WTC11 (cell line): ENCODE data around the gene YPEL4. TPM values are rescaled to one million over a fixed set of nuclear protein-coding genes. Genes with fewer than 3 reads are reported as not detected.

ENCODE experiments used
- ATAC-seq: fragments of 200-7000 bp; cut with Tn5 transposase; 2 replicates; pipeline ENCODE4 v1.10.0; 2021; ENCODE audit warnings: mild to moderate bottlenecking, moderate library complexity
- CTCF ChIA-PET: fragments of 300-600 bp; sonication (Branson Sonifier 250); formaldehyde crosslinking; loops from one replicate; lab custom pipeline; 2021; ENCODE audit warnings: antibody characterized with exemption; lab: Charles Lee
- POLR2A ChIA-PET: fragments of 350-600 bp; sonication (Branson Sonifier 250); formaldehyde crosslinking; loops from one replicate; lab custom pipeline; 2021; ENCODE audit warnings: antibody characterized with exemption; lab: Charles Lee
- DNase-seq: peaks from one replicate; pipeline ENCODE4 v3.0.0; 2021; ENCODE audit warnings: low spot score
- H3K27ac Mint-ChIP-seq: 2 replicates; pipeline ENCODE4 v1.8.0; 2021; ENCODE audit warnings: mixed read lengths
- H3K27me3 Mint-ChIP-seq: 2 replicates; pipeline ENCODE4 v1.8.0; 2021; ENCODE audit warnings: low read depth, mild to moderate bottlenecking, moderate library complexity, mixed read lengths
- H3K36me3 Mint-ChIP-seq: 2 replicates; pipeline ENCODE4 v1.8.0; 2021; ENCODE audit warnings: mixed read lengths
- H3K4me1 Mint-ChIP-seq: 2 replicates; pipeline ENCODE4 v1.8.0; 2022; ENCODE audit warnings: mixed read lengths
- H3K4me3 Mint-ChIP-seq: 2 replicates; pipeline ENCODE4 v1.8.0; 2021; ENCODE audit warnings: mild to moderate bottlenecking, moderate library complexity, mixed read lengths
- H3K9me3 Mint-ChIP-seq: 2 replicates; pipeline ENCODE4 v1.8.0; 2021; ENCODE audit warnings: mixed read lengths
- CREM ChIP-seq: sonication (generic); formaldehyde crosslinking; IDR thresholded peaks from 2 replicates; pipeline ENCODE4 v1.8.1; 2022; ENCODE audit warnings: mild to moderate bottlenecking, missing genetic modification reagents, moderate library complexity
- ESRRA ChIP-seq: sonication (generic); formaldehyde crosslinking; IDR thresholded peaks from 2 replicates; pipeline ENCODE4 v1.8.1; 2022; ENCODE audit warnings: mild to moderate bottlenecking, missing genetic modification reagents, borderline replicate concordance
- FOXJ3 ChIP-seq: sonication (generic); formaldehyde crosslinking; IDR thresholded peaks from 2 replicates; pipeline ENCODE4 v1.9.0; 2021; ENCODE audit warnings: missing genetic modification reagents, mild to moderate bottlenecking, borderline replicate concordance
- FOXK1 ChIP-seq: sonication (generic); formaldehyde crosslinking; IDR thresholded peaks from 2 replicates; pipeline ENCODE4 v1.8.0; 2022; ENCODE audit warnings: mild to moderate bottlenecking, moderate library complexity, missing genetic modification reagents
- MYBL2 ChIP-seq: sonication (generic); formaldehyde crosslinking; IDR thresholded peaks from 2 replicates; pipeline ENCODE4 v1.8.1; 2023; ENCODE audit warnings: mild to moderate bottlenecking, moderate library complexity, missing genetic modification reagents
- OVOL2 ChIP-seq: fragments of 250-450 bp; sonication (Bioruptor Pico); IDR thresholded peaks from 2 replicates; pipeline ENCODE4 v1.9.0; 2021; ENCODE audit warnings: mild to moderate bottlenecking, borderline replicate concordance
- RORB ChIP-seq: fragments of 250-450 bp; sonication (Bioruptor Pico); IDR thresholded peaks from 2 replicates; pipeline ENCODE4 v1.9.0; 2021; ENCODE audit warnings: mild to moderate bottlenecking
- ZNF232 ChIP-seq: sonication (generic); formaldehyde crosslinking; IDR thresholded peaks from 2 replicates; pipeline ENCODE4 v1.8.0; 2022; ENCODE audit warnings: mild to moderate bottlenecking, missing genetic modification reagents
- ZNF263 ChIP-seq: sonication (generic); formaldehyde crosslinking; IDR thresholded peaks from 2 replicates; pipeline ENCODE4 v1.8.1; 2022; ENCODE audit warnings: low read depth, mild to moderate bottlenecking, moderate library complexity, missing genetic modification reagents
- ZNF416 ChIP-seq: fragments of 250-450 bp; sonication (Bioruptor Pico); IDR thresholded peaks from 2 replicates; pipeline ENCODE4 v1.9.0; 2021; ENCODE audit warnings: mild to moderate bottlenecking, inconsistent platforms
- total RNA-seq: library from RNA; stranded (reverse); gene quantifications from 3 replicates; pipeline ENCODE4 v1.2.3, GENCODE V29; 2021
- TF ChIP-seq, protein P1 (sequence below): sonication (generic); formaldehyde crosslinking; IDR thresholded peaks from 2 replicates; pipeline ENCODE4 v1.8.1; 2022; ENCODE audit warnings: low read depth, mild to moderate bottlenecking, moderate library complexity, missing genetic modification reagents, borderline replicate concordance
- TF ChIP-seq, protein P2 (sequence below): sonication (generic); formaldehyde crosslinking; IDR thresholded peaks from 2 replicates; pipeline ENCODE4 v1.8.1; 2023; ENCODE audit warnings: mild to moderate bottlenecking, missing genetic modification reagents, borderline replicate concordance
- TF ChIP-seq, protein P3 (sequence below): fragments of 200-600 bp; IDR thresholded peaks from 2 replicates; pipeline ENCODE4 v1.8.0; 2022; ENCODE audit warnings: antibody characterized with exemption
- TF ChIP-seq, protein P4 (sequence below): sonication (generic); formaldehyde crosslinking; IDR thresholded peaks from 2 replicates; pipeline ENCODE4 v1.8.1; 2023; ENCODE audit warnings: mild to moderate bottlenecking, moderate library complexity, missing genetic modification reagents
- TF ChIP-seq, protein P5 (sequence below): sonication (generic); formaldehyde crosslinking; IDR thresholded peaks from 2 replicates; pipeline ENCODE4 v1.8.0; 2022; ENCODE audit warnings: mild to moderate bottlenecking, missing genetic modification reagents
- TF ChIP-seq, protein P6 (sequence below): sonication (generic); formaldehyde crosslinking; IDR thresholded peaks from 2 replicates; pipeline ENCODE4 v1.8.1; 2022; ENCODE audit warnings: mild to moderate bottlenecking, moderate library complexity, missing genetic modification reagents

Gene YPEL4
- total RNA-seq, 1 experiment from 2014 or later: 0.15 TPM

DNA sequence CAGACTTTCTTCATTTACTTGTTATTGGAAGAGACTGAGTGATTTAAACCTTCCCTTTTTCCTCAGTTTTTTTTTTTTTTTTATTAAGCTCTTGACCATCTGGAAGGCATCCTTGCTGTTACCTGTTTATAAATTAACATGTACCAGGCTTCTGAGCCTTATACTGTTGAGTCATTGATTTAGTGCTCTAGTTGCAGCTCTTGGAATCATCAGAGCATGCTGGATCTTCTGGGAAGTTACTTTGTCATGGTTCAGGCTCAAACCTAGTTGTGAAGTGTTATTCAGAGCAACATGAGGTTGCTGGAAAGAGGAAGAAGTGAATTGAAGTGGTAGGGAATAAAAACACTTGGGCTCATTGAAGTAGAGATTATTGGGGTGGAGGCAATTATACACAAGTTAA, 24.5 kb upstream of the YPEL4 start:
- CTCF ChIA-PET: interaction anchor here (0.6 kb wide), 1 partner anchor 55 kb away, joined by 3 read pairs; no protein-coding TSS in a partner anchor
- peak overlapping the region; percentile 86 for H3K27ac Mint-ChIP-seq
- peaks cover 44% of the 10 kb centered on the region for H3K4me1 Mint-ChIP-seq
- DNase-seq (no peak), ATAC-seq (no peak)
- H3K36me3 Mint-ChIP-seq: peaks cover 50% of the 10 kb centered on the region
- TF ChIP-seq CREM: no peak
- TF ChIP-seq, protein P1, sequence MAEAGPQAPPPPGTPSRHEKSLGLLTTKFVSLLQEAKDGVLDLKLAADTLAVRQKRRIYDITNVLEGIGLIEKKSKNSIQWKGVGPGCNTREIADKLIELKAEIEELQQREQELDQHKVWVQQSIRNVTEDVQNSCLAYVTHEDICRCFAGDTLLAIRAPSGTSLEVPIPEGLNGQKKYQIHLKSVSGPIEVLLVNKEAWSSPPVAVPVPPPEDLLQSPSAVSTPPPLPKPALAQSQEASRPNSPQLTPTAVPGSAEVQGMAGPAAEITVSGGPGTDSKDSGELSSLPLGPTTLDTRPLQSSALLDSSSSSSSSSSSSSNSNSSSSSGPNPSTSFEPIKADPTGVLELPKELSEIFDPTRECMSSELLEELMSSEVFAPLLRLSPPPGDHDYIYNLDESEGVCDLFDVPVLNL (CRISPR knock-in tag): no peak
- TF ChIP-seq, protein P2, sequence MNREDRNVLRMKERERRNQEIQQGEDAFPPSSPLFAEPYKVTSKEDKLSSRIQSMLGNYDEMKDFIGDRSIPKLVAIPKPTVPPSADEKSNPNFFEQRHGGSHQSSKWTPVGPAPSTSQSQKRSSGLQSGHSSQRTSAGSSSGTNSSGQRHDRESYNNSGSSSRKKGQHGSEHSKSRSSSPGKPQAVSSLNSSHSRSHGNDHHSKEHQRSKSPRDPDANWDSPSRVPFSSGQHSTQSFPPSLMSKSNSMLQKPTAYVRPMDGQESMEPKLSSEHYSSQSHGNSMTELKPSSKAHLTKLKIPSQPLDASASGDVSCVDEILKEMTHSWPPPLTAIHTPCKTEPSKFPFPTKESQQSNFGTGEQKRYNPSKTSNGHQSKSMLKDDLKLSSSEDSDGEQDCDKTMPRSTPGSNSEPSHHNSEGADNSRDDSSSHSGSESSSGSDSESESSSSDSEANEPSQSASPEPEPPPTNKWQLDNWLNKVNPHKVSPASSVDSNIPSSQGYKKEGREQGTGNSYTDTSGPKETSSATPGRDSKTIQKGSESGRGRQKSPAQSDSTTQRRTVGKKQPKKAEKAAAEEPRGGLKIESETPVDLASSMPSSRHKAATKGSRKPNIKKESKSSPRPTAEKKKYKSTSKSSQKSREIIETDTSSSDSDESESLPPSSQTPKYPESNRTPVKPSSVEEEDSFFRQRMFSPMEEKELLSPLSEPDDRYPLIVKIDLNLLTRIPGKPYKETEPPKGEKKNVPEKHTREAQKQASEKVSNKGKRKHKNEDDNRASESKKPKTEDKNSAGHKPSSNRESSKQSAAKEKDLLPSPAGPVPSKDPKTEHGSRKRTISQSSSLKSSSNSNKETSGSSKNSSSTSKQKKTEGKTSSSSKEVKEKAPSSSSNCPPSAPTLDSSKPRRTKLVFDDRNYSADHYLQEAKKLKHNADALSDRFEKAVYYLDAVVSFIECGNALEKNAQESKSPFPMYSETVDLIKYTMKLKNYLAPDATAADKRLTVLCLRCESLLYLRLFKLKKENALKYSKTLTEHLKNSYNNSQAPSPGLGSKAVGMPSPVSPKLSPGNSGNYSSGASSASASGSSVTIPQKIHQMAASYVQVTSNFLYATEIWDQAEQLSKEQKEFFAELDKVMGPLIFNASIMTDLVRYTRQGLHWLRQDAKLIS: no peak
- TF ChIP-seq, protein P3, sequence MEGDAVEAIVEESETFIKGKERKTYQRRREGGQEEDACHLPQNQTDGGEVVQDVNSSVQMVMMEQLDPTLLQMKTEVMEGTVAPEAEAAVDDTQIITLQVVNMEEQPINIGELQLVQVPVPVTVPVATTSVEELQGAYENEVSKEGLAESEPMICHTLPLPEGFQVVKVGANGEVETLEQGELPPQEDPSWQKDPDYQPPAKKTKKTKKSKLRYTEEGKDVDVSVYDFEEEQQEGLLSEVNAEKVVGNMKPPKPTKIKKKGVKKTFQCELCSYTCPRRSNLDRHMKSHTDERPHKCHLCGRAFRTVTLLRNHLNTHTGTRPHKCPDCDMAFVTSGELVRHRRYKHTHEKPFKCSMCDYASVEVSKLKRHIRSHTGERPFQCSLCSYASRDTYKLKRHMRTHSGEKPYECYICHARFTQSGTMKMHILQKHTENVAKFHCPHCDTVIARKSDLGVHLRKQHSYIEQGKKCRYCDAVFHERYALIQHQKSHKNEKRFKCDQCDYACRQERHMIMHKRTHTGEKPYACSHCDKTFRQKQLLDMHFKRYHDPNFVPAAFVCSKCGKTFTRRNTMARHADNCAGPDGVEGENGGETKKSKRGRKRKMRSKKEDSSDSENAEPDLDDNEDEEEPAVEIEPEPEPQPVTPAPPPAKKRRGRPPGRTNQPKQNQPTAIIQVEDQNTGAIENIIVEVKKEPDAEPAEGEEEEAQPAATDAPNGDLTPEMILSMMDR: no peak
- TF ChIP-seq ZNF416: no peak
- TF ChIP-seq, protein P4, sequence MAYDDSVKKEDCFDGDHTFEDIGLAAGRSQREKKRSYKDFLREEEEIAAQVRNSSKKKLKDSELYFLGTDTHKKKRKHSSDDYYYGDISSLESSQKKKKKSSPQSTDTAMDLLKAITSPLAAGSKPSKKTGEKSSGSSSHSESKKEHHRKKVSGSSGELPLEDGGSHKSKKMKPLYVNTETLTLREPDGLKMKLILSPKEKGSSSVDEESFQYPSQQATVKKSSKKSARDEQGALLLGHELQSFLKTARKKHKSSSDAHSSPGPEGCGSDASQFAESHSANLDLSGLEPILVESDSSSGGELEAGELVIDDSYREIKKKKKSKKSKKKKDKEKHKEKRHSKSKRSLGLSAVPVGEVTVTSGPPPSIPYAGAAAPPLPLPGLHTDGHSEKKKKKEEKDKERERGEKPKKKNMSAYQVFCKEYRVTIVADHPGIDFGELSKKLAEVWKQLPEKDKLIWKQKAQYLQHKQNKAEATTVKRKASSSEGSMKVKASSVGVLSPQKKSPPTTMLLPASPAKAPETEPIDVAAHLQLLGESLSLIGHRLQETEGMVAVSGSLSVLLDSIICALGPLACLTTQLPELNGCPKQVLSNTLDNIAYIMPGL (CRISPR knock-in tag): no peak
- TF ChIP-seq OVOL2 (CRISPR knock-in tag): no peak
- no peak for TF ChIP-seq ESRRA (CRISPR knock-in tag)
- TF ChIP-seq FOXK1 (CRISPR knock-in tag): no peak
- no peak for TF ChIP-seq FOXJ3 (CRISPR knock-in tag)
- TF ChIP-seq ZNF263: no peak
- TF ChIP-seq, protein P5, sequence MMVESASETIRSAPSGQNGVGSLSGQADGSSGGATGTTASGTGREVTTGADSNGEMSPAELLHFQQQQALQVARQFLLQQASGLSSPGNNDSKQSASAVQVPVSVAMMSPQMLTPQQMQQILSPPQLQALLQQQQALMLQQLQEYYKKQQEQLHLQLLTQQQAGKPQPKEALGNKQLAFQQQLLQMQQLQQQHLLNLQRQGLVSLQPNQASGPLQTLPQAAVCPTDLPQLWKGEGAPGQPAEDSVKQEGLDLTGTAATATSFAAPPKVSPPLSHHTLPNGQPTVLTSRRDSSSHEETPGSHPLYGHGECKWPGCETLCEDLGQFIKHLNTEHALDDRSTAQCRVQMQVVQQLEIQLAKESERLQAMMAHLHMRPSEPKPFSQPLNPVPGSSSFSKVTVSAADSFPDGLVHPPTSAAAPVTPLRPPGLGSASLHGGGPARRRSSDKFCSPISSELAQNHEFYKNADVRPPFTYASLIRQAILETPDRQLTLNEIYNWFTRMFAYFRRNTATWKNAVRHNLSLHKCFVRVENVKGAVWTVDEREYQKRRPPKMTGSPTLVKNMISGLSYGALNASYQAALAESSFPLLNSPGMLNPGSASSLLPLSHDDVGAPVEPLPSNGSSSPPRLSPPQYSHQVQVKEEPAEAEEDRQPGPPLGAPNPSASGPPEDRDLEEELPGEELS (CRISPR knock-in tag): no peak
- no peak for TF ChIP-seq RORB (CRISPR knock-in tag)
- no peak for TF ChIP-seq MYBL2
- TF ChIP-seq, protein P6, sequence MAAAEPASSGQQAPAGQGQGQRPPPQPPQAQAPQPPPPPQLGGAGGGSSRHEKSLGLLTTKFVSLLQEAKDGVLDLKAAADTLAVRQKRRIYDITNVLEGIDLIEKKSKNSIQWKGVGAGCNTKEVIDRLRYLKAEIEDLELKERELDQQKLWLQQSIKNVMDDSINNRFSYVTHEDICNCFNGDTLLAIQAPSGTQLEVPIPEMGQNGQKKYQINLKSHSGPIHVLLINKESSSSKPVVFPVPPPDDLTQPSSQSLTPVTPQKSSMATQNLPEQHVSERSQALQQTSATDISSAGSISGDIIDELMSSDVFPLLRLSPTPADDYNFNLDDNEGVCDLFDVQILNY (CRISPR knock-in tag): no peak
- TF ChIP-seq ZNF232 (CRISPR knock-in tag): no peak
- POLR2A ChIA-PET: no interaction called here
- H3K4me3 Mint-ChIP-seq: no peak overlapping the region
- peaks cover 3% of the 10 kb centered on the region; the same call in 1 of the 2 replicates for H3K9me3 Mint-ChIP-seq
- no peaks in the 10 kb centered on the region for H3K27me3 Mint-ChIP-seq
